Tibial nerve (tissue), 3 donors: Measurements from ENCODE around the gene PTCD1.

Experiments
- POLR2A ChIP-seq, 2 donors: fragments of 450-650 bp; IDR thresholded peaks; one replicate each; pipeline ENCODE4 v1.6.1; 2017; ENCODE audit warnings: antibody characterized with exemption in 2 of 2, mild to moderate bottlenecking in 2 of 2, moderate library complexity in 2 of 2
- TF ChIP-seq, protein P1 (sequence below), 5 experiments: fragments of 200-600 bp in 3 of 5; fragments of 450-650 bp in 2 of 5; sonication (generic) in 3 of 5; IDR thresholded peaks; one replicate each; pipeline ENCODE4 v1.5.1; 2016 to 2019; ENCODE audit warnings: antibody characterized with exemption in 5 of 5, mild to moderate bottlenecking in 3 of 5, moderate library complexity in 2 of 5

DNA sequence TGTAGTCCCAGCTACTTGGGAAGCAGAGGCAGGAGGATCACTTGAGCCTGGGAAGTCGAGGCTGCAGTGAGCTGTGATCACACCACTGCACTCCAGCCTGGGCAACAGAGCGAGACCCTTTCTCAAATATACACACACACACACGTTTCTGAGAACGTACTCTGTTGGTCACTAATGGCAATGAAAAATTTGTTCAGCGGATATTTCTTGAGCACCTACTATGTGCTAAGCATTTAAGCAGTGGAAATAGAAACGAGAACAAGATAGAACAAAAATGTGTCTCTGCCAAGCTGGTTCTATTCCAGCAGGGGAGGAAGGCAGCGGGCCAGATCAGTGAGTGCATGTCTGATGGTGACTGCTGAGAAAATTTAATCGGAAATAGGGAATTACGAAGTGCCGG, 55.4 kb downstream of the PTCD1 start:
- TF ChIP-seq, protein P1, sequence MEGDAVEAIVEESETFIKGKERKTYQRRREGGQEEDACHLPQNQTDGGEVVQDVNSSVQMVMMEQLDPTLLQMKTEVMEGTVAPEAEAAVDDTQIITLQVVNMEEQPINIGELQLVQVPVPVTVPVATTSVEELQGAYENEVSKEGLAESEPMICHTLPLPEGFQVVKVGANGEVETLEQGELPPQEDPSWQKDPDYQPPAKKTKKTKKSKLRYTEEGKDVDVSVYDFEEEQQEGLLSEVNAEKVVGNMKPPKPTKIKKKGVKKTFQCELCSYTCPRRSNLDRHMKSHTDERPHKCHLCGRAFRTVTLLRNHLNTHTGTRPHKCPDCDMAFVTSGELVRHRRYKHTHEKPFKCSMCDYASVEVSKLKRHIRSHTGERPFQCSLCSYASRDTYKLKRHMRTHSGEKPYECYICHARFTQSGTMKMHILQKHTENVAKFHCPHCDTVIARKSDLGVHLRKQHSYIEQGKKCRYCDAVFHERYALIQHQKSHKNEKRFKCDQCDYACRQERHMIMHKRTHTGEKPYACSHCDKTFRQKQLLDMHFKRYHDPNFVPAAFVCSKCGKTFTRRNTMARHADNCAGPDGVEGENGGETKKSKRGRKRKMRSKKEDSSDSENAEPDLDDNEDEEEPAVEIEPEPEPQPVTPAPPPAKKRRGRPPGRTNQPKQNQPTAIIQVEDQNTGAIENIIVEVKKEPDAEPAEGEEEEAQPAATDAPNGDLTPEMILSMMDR (IDR thresholded peaks at IDR 0.05) = no peak
- TF ChIP-seq POLR2A (IDR thresholded peaks at IDR 0.05) = no peak
